Astrocyte of the spinal cord (primary cell): ENCODE measurements around the gene CALML4.
A peak's percentile ranks its signal among the peaks of the same experiment; 100 is the strongest.

Experiments used
- DNase-seq: peaks from one replicate; pipeline ENCODE4 v3.0.0; 2011; ENCODE audit warnings: low read depth, low spot score
- H3K4me3 ChIP-seq: 2 replicates; pipeline ENCODE4 v1.5.1; 2011; ENCODE audit warnings: low read depth, mild to moderate bottlenecking, low read length, moderate library complexity
- in situ Hi-C: cut with HindIII; loops from 2 replicates; pipeline ENCODE4 v1.10.0; 2017; ENCODE audit warnings: low sequenced_read_pairs
- TF ChIP-seq, protein P1 (sequence below): IDR thresholded peaks from 2 replicates; pipeline ENCODE4 v1.5.1; 2012; ENCODE audit warnings: low read depth, mild to moderate bottlenecking, low read length, inconsistent platforms

The CALML4 gene, protein sequence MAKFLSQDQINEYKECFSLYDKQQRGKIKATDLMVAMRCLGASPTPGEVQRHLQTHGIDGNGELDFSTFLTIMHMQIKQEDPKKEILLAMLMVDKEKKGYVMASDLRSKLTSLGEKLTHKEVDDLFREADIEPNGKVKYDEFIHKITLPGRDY

GRCh38 chr15:68204776-68205557, at the start of gene CALML4:
Gene CALML4, minus strand, starts transcription at chr15:68205332. Its CDS starts 85 bp downstream, at chr15:68205247.
- in situ Hi-C loops: no loop called here

GRCh38 chr15:68252925-68253534, 47.9 kb upstream of the CALML4 start:
- no peak overlapping the region for H3K4me3 ChIP-seq
- in situ Hi-C loops: no loop called here
- DNase-seq: peak; percentile 84
- TF ChIP-seq, protein P1, sequence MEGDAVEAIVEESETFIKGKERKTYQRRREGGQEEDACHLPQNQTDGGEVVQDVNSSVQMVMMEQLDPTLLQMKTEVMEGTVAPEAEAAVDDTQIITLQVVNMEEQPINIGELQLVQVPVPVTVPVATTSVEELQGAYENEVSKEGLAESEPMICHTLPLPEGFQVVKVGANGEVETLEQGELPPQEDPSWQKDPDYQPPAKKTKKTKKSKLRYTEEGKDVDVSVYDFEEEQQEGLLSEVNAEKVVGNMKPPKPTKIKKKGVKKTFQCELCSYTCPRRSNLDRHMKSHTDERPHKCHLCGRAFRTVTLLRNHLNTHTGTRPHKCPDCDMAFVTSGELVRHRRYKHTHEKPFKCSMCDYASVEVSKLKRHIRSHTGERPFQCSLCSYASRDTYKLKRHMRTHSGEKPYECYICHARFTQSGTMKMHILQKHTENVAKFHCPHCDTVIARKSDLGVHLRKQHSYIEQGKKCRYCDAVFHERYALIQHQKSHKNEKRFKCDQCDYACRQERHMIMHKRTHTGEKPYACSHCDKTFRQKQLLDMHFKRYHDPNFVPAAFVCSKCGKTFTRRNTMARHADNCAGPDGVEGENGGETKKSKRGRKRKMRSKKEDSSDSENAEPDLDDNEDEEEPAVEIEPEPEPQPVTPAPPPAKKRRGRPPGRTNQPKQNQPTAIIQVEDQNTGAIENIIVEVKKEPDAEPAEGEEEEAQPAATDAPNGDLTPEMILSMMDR: peak; percentile 85

More at GRCh38 chr15:68204776-68205557, at the start of gene CALML4:
- DNase-seq: peak; percentile 33
- TF ChIP-seq, protein P1: no peak
- H3K4me3 ChIP-seq: no peak within 1 kb of the TSS

- in situ Hi-C loops: no loop called here
- TF ChIP-seq, protein P1: no peak
- DNase-seq: no peak
- H3K4me3 ChIP-seq: no peak overlapping the region
Observed at GRCh38 chr15:68249058-68249713, 44.1 kb upstream of the CALML4 start.

DNA sequence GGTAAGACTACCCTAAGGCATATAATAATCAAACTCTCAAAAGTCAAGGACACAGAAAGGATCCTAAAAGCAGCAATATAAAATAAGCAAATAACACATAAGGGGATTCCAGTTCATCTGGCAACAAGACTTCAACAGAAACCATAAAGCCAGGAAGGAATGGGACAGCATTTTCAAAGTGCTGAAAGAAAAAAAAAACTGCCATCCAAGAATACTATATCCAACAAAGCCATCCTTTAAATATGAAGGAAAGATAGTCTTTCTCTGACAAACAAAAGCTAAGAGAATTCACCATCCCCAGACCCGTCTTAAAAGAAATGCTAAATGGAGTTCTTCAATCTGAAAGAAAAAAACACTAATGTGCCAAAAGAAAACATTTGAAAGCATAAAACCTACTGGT, 39.1 kb upstream of the CALML4 start:
- in situ Hi-C loops: no loop called here
- TF ChIP-seq, protein P1: no peak
- no peak overlapping the region for H3K4me3 ChIP-seq
- DNase-seq: no peak

- TF ChIP-seq, protein P1: no peak
- in situ Hi-C loops: no loop called here
- H3K4me3 ChIP-seq: no peak overlapping the region
- no peak for DNase-seq
Observed at GRCh38 chr15:68241088-68241935, 36.2 kb upstream of the CALML4 start.

DNA sequence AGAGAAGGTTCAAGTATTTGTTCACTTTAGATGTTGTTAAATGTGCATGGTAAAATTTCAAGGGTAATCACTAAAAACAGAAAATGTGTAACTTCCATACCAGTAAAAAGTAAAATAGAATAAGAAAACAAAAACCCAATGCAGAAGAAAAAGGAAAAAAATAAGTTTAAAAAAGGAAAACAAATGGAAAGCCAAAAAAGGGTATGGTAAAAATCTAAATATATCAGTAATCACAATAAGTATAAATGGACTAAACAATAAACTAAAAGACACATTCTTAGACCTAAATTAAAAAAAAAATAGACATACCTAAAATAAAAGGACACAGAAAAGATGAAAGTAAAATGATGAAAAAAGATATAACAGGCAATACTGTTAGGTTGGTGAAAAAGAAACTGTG, 33.9 kb upstream of the CALML4 start:
- no peak overlapping the region for H3K4me3 ChIP-seq
- TF ChIP-seq, protein P1: no peak
- in situ Hi-C loops: no loop called here
- DNase-seq: no peak
